Endodermal cell (in vitro differentiated cells): Measurements from ENCODE around the gene EIF4G3. TPM values are rescaled to one million over a fixed set of nuclear protein-coding genes. Genes with fewer than 3 reads are reported as not detected.
"Not testable (repeated sequence)": the region's sequence is repeated elsewhere in the genome, so short reads cannot be mapped to it uniquely, and the experiment has no call there.

ENCODE experiments used
- DNase-seq: peaks from one replicate; pipeline ENCODE4 v3.0.0-alpha.2; 2017
- H3K27ac ChIP-seq: 2 replicates; pipeline ENCODE4 v1.5.1; 2013; ENCODE audit warnings: mild to moderate bottlenecking, low read depth, low read length, moderate library complexity
- H3K27me3 ChIP-seq: 2 replicates; pipeline ENCODE4 v1.6.1; 2013; ENCODE audit warnings: mild to moderate bottlenecking, low read length, moderate library complexity; ENCODE audit not compliant: insufficient read depth, control insufficient read depth, poor library complexity, severe bottlenecking
- H3K36me3 ChIP-seq: 2 replicates; pipeline ENCODE4 v1.7.0; 2013; ENCODE audit warnings: mild to moderate bottlenecking, low read length, moderate library complexity; ENCODE audit not compliant: control insufficient read depth, insufficient read depth
- H3K4me1 ChIP-seq: one replicate; pipeline ENCODE4 v1.7.0; 2013; ENCODE audit warnings: low read length; ENCODE audit not compliant: control insufficient read depth, insufficient read depth
- H3K4me3 ChIP-seq: 2 replicates; pipeline ENCODE4 v1.5.1; 2013; ENCODE audit warnings: mild to moderate bottlenecking, low read length, moderate library complexity
- H3K9ac ChIP-seq: 2 replicates; pipeline ENCODE4 v1.6.1; 2013; ENCODE audit warnings: mild to moderate bottlenecking, low read length, moderate library complexity; ENCODE audit not compliant: poor library complexity, severe bottlenecking; ENCODE audit errors: extremely low read depth
- H3K9me3 ChIP-seq: 2 replicates; pipeline ENCODE4 v1.6.1; 2013; ENCODE audit warnings: mild to moderate bottlenecking, low read length, moderate library complexity; ENCODE audit not compliant: control insufficient read depth
- H3K27ac Mint-ChIP-seq: 2 replicates; pipeline ENCODE4 v1.8.0; 2020; ENCODE audit warnings: mixed read lengths
- H3K27me3 Mint-ChIP-seq: 2 replicates; pipeline ENCODE4 v1.8.0; 2021; ENCODE audit warnings: mild to moderate bottlenecking, mixed read lengths; ENCODE audit not compliant: insufficient read depth
- H3K36me3 Mint-ChIP-seq: 2 replicates; pipeline ENCODE4 v1.8.0; 2020; ENCODE audit warnings: low read depth, mixed read lengths
- H3K4me1 Mint-ChIP-seq: 2 replicates; pipeline ENCODE4 v1.8.0; 2020; ENCODE audit warnings: mixed read lengths
- H3K4me3 Mint-ChIP-seq: 2 replicates; pipeline ENCODE4 v1.8.0; 2020; ENCODE audit warnings: mild to moderate bottlenecking, moderate library complexity, mixed read lengths
- H3K9me3 Mint-ChIP-seq: 2 replicates; pipeline ENCODE4 v1.8.0; 2020; ENCODE audit warnings: mild to moderate bottlenecking, mixed read lengths
- whole genome bisulfite sequencing, 2 experiments: methylation state at CpG; one replicate each; pipeline versions ENCODE4 v1.1.5 to v1.1.7; 2013; ENCODE audit warnings: missing lambda C conversion rate in 2 of 2, mixed read lengths in 1 of 2; ENCODE audit not compliant: insufficient coverage in 1 of 2, insufficient read length in 1 of 2; 5-methylcytosine and 5-hydroxymethylcytosine counted together
- total RNA-seq, 2 donors: library from RNA; stranded (reverse); fragmentation: NEBNext Ultra II Directional in 1 of 2; extraction: Animal tissue kit (Norgen Biotek cat#: 25700) in 1 of 2; gene quantifications; 2 replicates in 1 of 2; 3 replicates in 1 of 2; pipeline ENCODE4 v1.2.1, GENCODE V29; 2021
- TF ChIP-seq, protein P1 (sequence below): fragments of 200-600 bp; sonication (generic); conservative IDR thresholded peaks from 2 replicates; pipeline ENCODE4 v1.5.0; 2021; ENCODE audit warnings: antibody characterized with exemption, mild to moderate bottlenecking

EIF4G3 gene
- total RNA-seq, 2 donors from 2014 or later: 101 to 103 TPM

DNA sequence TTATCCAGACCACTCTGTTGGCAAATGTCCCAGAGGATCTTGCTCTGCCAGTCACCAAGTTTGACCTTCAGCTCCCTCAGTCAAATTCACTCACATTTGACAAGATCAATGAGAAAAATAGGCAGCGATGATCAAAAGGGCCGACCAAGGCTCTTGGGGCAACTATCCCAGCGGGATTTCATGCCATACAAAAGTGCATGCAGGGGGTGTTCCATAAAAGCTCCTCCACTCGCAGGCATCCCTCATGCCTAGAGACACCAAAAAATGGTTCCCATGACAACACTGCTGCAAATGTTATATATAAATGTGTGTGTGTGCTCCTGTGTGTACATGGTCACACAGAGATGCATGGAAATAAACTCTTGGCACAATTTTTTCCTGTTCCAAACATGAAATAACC, 16.2 kb upstream of the EIF4G3 start:
- H3K27ac ChIP-seq: peak overlapping the region; percentile 30
- Mint-ChIP-seq H3K4me1 (peaks cover 23% of the 10 kb centered on the region), H3K27me3 (peaks cover 65% of the 10 kb centered on the region), H3K4me3 (no peak overlapping the region), H3K36me3 (no peaks in the 10 kb centered on the region), H3K9me3 (no peaks in the 10 kb centered on the region), H3K27ac (no peak overlapping the region)
- TF ChIP-seq, protein P1, sequence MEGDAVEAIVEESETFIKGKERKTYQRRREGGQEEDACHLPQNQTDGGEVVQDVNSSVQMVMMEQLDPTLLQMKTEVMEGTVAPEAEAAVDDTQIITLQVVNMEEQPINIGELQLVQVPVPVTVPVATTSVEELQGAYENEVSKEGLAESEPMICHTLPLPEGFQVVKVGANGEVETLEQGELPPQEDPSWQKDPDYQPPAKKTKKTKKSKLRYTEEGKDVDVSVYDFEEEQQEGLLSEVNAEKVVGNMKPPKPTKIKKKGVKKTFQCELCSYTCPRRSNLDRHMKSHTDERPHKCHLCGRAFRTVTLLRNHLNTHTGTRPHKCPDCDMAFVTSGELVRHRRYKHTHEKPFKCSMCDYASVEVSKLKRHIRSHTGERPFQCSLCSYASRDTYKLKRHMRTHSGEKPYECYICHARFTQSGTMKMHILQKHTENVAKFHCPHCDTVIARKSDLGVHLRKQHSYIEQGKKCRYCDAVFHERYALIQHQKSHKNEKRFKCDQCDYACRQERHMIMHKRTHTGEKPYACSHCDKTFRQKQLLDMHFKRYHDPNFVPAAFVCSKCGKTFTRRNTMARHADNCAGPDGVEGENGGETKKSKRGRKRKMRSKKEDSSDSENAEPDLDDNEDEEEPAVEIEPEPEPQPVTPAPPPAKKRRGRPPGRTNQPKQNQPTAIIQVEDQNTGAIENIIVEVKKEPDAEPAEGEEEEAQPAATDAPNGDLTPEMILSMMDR: no peak
- H3K9ac ChIP-seq: no peak overlapping the region
- no peaks in the 10 kb centered on the region for H3K4me1 ChIP-seq
- no peaks in the 10 kb centered on the region for H3K9me3 ChIP-seq
- H3K27me3 ChIP-seq: peaks cover 10% of the 10 kb centered on the region
- 50 to 81% methylated on average over 4 of the region's 4 CpGs for WGBS, 2 experiments
- H3K36me3 ChIP-seq: no peaks in the 10 kb centered on the region
- DNase-seq: no peak
- no peak overlapping the region for H3K4me3 ChIP-seq

DNA sequence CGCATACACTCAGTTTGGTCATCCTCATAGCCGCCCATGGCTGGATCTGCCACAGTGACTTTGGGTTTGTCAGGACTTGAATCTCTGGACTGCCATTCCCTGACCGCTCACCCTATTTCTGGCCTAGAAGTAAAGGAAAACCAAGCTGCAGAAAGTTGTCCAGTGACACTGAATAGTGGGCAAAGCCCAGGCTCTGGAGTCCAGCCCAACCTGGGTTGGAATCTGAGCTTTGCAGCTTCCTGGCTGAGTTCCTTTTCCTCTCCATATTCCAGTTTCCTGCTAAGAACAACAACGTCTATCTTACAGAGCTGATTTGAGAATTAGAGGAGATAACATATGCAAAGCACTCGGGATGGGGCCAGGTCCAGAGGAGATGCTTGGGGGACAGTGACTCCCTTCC, 15.6 kb upstream of the EIF4G3 start:
- Histone ChIP-seq H3K9me3 (no peaks in the 10 kb centered on the region), H3K27me3 (peaks cover 16% of the 10 kb centered on the region), H3K36me3 (no peaks in the 10 kb centered on the region), H3K4me3 (no peak overlapping the region), H3K4me1 (no peaks in the 10 kb centered on the region), H3K9ac (no peak overlapping the region), H3K27ac (no peak overlapping the region)
- Mint-ChIP-seq H3K36me3 (no peaks in the 10 kb centered on the region), H3K27me3 (peaks cover 69% of the 10 kb centered on the region), H3K9me3 (no peaks in the 10 kb centered on the region), H3K27ac (no peak overlapping the region), H3K4me3 (no peak overlapping the region), H3K4me1 (peaks cover 23% of the 10 kb centered on the region)
- no peak for DNase-seq
- TF ChIP-seq, protein P1: no peak
- 66 to 79% methylated on average over 4 to 5 of the region's 5 CpGs for WGBS, 2 experiments

DNA sequence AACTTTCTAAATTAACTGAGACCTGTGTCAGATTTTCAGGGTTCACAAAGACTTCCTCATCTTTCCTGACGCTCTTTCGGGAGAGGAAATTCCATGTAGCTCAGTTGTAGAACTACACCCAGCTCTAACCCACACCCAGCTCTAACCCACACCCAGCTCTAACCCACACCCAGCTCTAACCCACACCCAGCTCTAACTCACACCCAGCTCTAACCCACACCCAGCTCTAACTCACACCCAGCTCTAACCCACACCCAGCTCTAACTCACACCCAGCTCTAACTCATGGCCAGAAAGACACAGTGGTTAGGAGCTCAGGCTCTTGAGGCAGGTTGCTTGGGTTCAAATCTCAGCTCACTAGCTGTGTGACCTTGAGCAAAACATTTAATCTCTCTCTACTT, 14.1 kb upstream of the EIF4G3 start:
- H3K4me1 ChIP-seq, DNase-seq, H3K4me3 Mint-ChIP-seq, H3K9ac ChIP-seq, H3K27ac Mint-ChIP-seq, H3K4me3 ChIP-seq, H3K36me3 ChIP-seq, H3K27ac ChIP-seq, H3K9me3 ChIP-seq, H3K9me3 Mint-ChIP-seq, H3K36me3 Mint-ChIP-seq: not testable (repeated sequence)
- Mint-ChIP-seq H3K27me3 (peaks cover 76% of the 10 kb centered on the region), H3K4me1 (peaks cover 23% of the 10 kb centered on the region)
- H3K27me3 ChIP-seq: peaks cover 16% of the 10 kb centered on the region
- 60 to 80% methylated on average over 2 of the region's 2 CpGs for WGBS, 2 experiments

DNA sequence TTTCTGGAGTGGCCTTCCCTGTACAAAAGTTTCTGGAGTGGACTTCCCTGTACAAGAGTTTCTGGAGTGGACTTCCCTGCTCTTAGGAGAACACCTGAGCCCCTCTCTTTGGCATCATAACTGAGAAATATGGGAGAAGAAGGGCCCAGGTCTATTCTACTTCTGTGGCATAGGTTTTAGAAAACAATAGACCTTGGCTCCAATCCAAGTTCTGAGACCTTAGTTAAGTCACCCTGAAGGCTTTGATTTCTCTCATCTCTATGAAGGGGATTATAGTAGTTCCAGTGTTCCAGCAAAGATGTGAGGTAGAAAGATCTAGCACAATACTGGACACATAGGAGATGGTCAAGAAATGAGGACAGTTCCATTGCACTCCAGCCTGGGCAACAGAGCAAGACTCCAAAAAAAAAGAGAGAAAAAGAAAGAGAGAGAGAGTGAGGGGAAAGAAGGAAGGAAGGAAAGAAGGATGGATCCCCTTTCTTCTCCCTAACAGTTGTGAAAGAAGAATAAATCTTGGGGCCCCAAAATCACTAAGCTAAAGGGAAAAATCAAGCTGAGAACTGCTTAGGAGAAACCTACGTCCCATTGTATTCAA, 13.3 kb upstream of the EIF4G3 start:
- H3K9ac ChIP-seq: no peak overlapping the region
- H3K4me3 Mint-ChIP-seq: no peak overlapping the region
- H3K27ac Mint-ChIP-seq: no peak overlapping the region
- TF ChIP-seq, protein P1: no peak
- DNase-seq: no peak
- peaks cover 74% of the 10 kb centered on the region for H3K27me3 Mint-ChIP-seq
- no peaks in the 10 kb centered on the region for H3K9me3 ChIP-seq
- no peaks in the 10 kb centered on the region for H3K36me3 Mint-ChIP-seq
- H3K4me3 ChIP-seq: no peak overlapping the region
- H3K9me3 Mint-ChIP-seq: no peaks in the 10 kb centered on the region
- peaks cover 22% of the 10 kb centered on the region for H3K4me1 Mint-ChIP-seq
- 74% methylated on average over 1 of the region's 1 CpG; no CpG with 5 or more reads in 1 of the 2 experiments for WGBS, 2 experiments
- H3K27ac ChIP-seq: no peak overlapping the region
- no peaks in the 10 kb centered on the region for H3K4me1 ChIP-seq
- H3K36me3 ChIP-seq: no peaks in the 10 kb centered on the region
- peaks cover 16% of the 10 kb centered on the region for H3K27me3 ChIP-seq
